Endothelial cell of umbilical vein (primary cell): ENCODE data around the gene ZNF507. TPM values are rescaled to one million over a fixed set of nuclear protein-coding genes. Genes with fewer than 3 reads are reported as not detected.

ENCODE experiments used
- BruUV-seq: library from RNA; stranded (reverse); fragments of 400-500 nt; replicated peaks from 2 replicates; lab custom pipeline; 2021; lab: Mats Ljungman, UMichigan
- CTCF ChIA-PET: fragments of 300-600, 350-600 bp; sonication (Branson Sonifier 250); formaldehyde crosslinking; loops from one replicate; lab custom pipeline; 2021; ENCODE audit warnings: antibody characterized with exemption, inconsistent platforms; lab: Charles Lee
- POLR2A ChIA-PET: fragments of 300-600, 350-600 bp; sonication (Branson Sonifier 250); formaldehyde crosslinking; loops from one replicate; lab custom pipeline; 2021; ENCODE audit warnings: antibody characterized with exemption, inconsistent platforms; lab: Charles Lee
- DNase-seq: peaks from one replicate; pipeline ENCODE4 v3.0.0-alpha.2; 2011; ENCODE audit warnings: low read depth, low spot score
- FAIRE-seq: peaks from 2 replicates; lab custom pipeline; 2011; peaks lifted over from hg19 to GRCh38; lab: Jason Lieb, UNC
- H2AFZ ChIP-seq: 2 replicates; pipeline ENCODE4 v1.6.0; 2012; ENCODE audit warnings: low read depth, low read length, control low read depth, inconsistent platforms
- H3K27ac ChIP-seq: 2 replicates; pipeline ENCODE4 v1.5.1; 2011; ENCODE audit warnings: low read depth, mild to moderate bottlenecking, control low read depth, low read length, moderate library complexity; ENCODE audit not compliant: insufficient read depth
- H3K27me3 ChIP-seq, 2 experiments: 2 replicates each; pipeline versions ENCODE4 v1.6.0 to v1.6.1; 2011; ENCODE audit warnings: low read length in 2 of 2, mixed read lengths in 1 of 2; ENCODE audit not compliant: control insufficient read depth in 2 of 2, insufficient read depth in 2 of 2
- H3K36me3 ChIP-seq, 2 experiments: 2 replicates in 1 of 2; 3 replicates in 1 of 2; pipeline ENCODE4 v1.5.1; 2011; ENCODE audit warnings: low read length in 2 of 2, mild to moderate bottlenecking in 1 of 2, moderate library complexity in 1 of 2; ENCODE audit not compliant: control insufficient read depth in 2 of 2, insufficient read depth in 2 of 2; ENCODE audit errors: extremely low read depth in 1 of 2
- H3K4me1 ChIP-seq: 3 replicates; pipeline ENCODE4 v1.5.1; 2011; ENCODE audit warnings: mild to moderate bottlenecking, low read length; ENCODE audit not compliant: control insufficient read depth, insufficient read depth; ENCODE audit errors: extremely low read depth
- H3K4me2 ChIP-seq: 2 replicates; pipeline ENCODE4 v1.6.1; 2011; ENCODE audit warnings: low read length, control low read depth, mixed read lengths; ENCODE audit not compliant: insufficient read depth
- H3K4me3 ChIP-seq, 3 experiments: fragments of 200-600 bp in 1 of 3; sonication (generic), shearing (Covaris generic) in 1 of 3; replicated peaks in 1 of 3; 2 replicates each; pipeline ENCODE4 v1.5.1; 2011 to 2016; ENCODE audit warnings: control low read depth in 3 of 3, low read length in 3 of 3, mild to moderate bottlenecking in 2 of 3, inconsistent platforms in 1 of 3, low read depth in 1 of 3, moderate library complexity in 1 of 3; ENCODE audit not compliant: insufficient read depth in 1 of 3
- H3K79me2 ChIP-seq: 2 replicates; pipeline ENCODE4 v1.6.0; 2012; ENCODE audit warnings: low read length, inconsistent platforms; ENCODE audit not compliant: control insufficient read depth, insufficient read depth
- H3K9ac ChIP-seq: replicated peaks from 2 replicates; pipeline ENCODE3; 2011; ENCODE audit warnings: low read length, control low read depth; ENCODE audit not compliant: insufficient read depth; ENCODE audit errors: extremely low read depth
- H3K9me1 ChIP-seq: replicated peaks from 3 replicates; pipeline ENCODE4 v1.6.0; 2011; ENCODE audit warnings: mild to moderate bottlenecking, low read length; ENCODE audit not compliant: control insufficient read depth, insufficient read depth; ENCODE audit errors: extremely low read depth
- H3K9me3 ChIP-seq: replicated peaks from 2 replicates; pipeline ENCODE4 v1.5.1; 2012; ENCODE audit warnings: low read length, inconsistent platforms; ENCODE audit not compliant: control insufficient read depth, insufficient read depth
- H4K20me1 ChIP-seq: replicated peaks from 2 replicates; pipeline ENCODE3; 2011; ENCODE audit warnings: mild to moderate bottlenecking, low read length; ENCODE audit not compliant: control insufficient read depth, insufficient read depth; ENCODE audit errors: extremely low read depth
- CTCF ChIP-seq, 2 donors: IDR thresholded peaks; 1 replicate in 1 of 2; 2 replicates in 1 of 2; pipeline ENCODE4 v1.5.1; 2011; ENCODE audit warnings: low read length in 2 of 2, mild to moderate bottlenecking in 2 of 2, moderate library complexity in 2 of 2, control low read depth in 1 of 2, inconsistent platforms in 1 of 2, low read depth in 1 of 2; ENCODE audit not compliant: insufficient read depth in 1 of 2; ENCODE audit errors: extremely low read depth in 1 of 2
- EZH2 ChIP-seq: IDR thresholded peaks from 2 replicates; pipeline ENCODE4 v1.6.1; 2012; ENCODE audit warnings: borderline replicate concordance, low read depth, mild to moderate bottlenecking, moderate library complexity, low read length, inconsistent platforms; ENCODE audit not compliant: severe bottlenecking
- FOS ChIP-seq: IDR thresholded peaks from 2 replicates; pipeline ENCODE4 v1.6.1; 2011; ENCODE audit warnings: mild to moderate bottlenecking, low read length, moderate library complexity, borderline replicate concordance; ENCODE audit not compliant: insufficient read depth
- GATA2 ChIP-seq: IDR thresholded peaks from 2 replicates; pipeline ENCODE4 v1.7.0; 2011; ENCODE audit warnings: low read depth, mild to moderate bottlenecking, moderate library complexity, mixed read lengths, low read length; ENCODE audit not compliant: insufficient read length, insufficient read depth
- JUN ChIP-seq: IDR thresholded peaks from 2 replicates; pipeline ENCODE4 v1.6.1; 2011; ENCODE audit warnings: borderline replicate concordance, low read depth; ENCODE audit not compliant: insufficient read length, insufficient read depth
- MAX ChIP-seq: IDR thresholded peaks from 2 replicates; pipeline ENCODE4 v1.6.1; 2011; ENCODE audit not compliant: insufficient read depth, insufficient read length
- MYC ChIP-seq: IDR thresholded peaks from one replicate; pipeline ENCODE4 v1.6.1; 2011; ENCODE audit warnings: mild to moderate bottlenecking, low read depth, low read length
- POLR2A ChIP-seq: IDR thresholded peaks from 2 replicates; pipeline ENCODE4 v1.6.1; 2012; ENCODE audit warnings: low read depth, mild to moderate bottlenecking, control low read depth, low read length
- POLR2AphosphoS5 ChIP-seq: IDR thresholded peaks from 2 replicates; pipeline ENCODE4 v1.6.1; 2012; ENCODE audit warnings: low read depth, mild to moderate bottlenecking, control low read depth, low read length, moderate library complexity; ENCODE audit not compliant: insufficient read depth
- dilution Hi-C: fragments of 300-500 bp; cut with MboI; formaldehyde crosslinking; loops from one replicate; pipeline ENCODE4 v1.15.0; 2019; ENCODE audit warnings: low sequenced_read_pairs; ENCODE audit not compliant: extremely low pct_ligation_motif_present
- intact Hi-C: fragments of 100-400 bp; cut with micrococcal nuclease; formaldehyde crosslinking; loops from one replicate; pipeline ENCODE4 v1.10.0; 2022
- polyA plus RNA-seq, 4 experiments: library from polyadenylated mRNA; depleted of rRNA in 3 of 4; stranded (reverse) in 3 of 4; unstranded in 1 of 4; fragments of >200 nt; gene quantifications; 2 replicates each; pipeline versions ENCODE4 v1.2.1 to v1.2.3, GENCODE V29; 2011 to 2012; ENCODE audit warnings: missing spikeins in 1 of 4
- total RNA-seq: library from RNA; stranded (reverse); gene quantifications from 2 replicates; pipeline ENCODE4 v1.2.3, GENCODE V29; 2021

The ZNF507 gene
- total and polyA plus RNA-seq, 2 donors (not counting 3 experiments of a cell fraction or from before 2014, with no cell fraction given): 6.8 to 23.0 TPM

- H3K36me3 ChIP-seq: no peaks in the 10 kb centered on the region
- no peak for FAIRE-seq
Observed at GRCh38 chr19:32317086-32317485, 28.3 kb upstream of the ZNF507 start.

More at GRCh38 chr19:32317086-32317485, 28.3 kb upstream of the ZNF507 start:
- no peaks in the 10 kb centered on the region for H4K20me1 ChIP-seq
- dilution Hi-C loops: no loop called here
- H3K4me2 ChIP-seq: no peak overlapping the region
- no TSS peak for BruUV-seq
- H2AFZ ChIP-seq: no peak overlapping the region
- DNase-seq: no peak
- no peak overlapping the region for H3K27ac ChIP-seq
- H3K79me2 ChIP-seq: no peaks in the 10 kb centered on the region
- intact Hi-C loops: no loop called here
- H3K4me1 ChIP-seq: no peaks in the 10 kb centered on the region
- no peak overlapping the region for H3K4me3 ChIP-seq
- CTCF ChIA-PET: no interaction called here
- no peak overlapping the region for H3K9ac ChIP-seq
- POLR2A ChIA-PET: no interaction called here
- no peaks in the 10 kb centered on the region for H3K9me1 ChIP-seq
- TF ChIP-seq MAX: no peak
- no peak for TF ChIP-seq POLR2A
- TF ChIP-seq EZH2: no peak
- TF ChIP-seq POLR2AphosphoS5: no peak
- no peak for TF ChIP-seq MYC
- no peak for TF ChIP-seq FOS
- TF ChIP-seq CTCF (IDR thresholded peaks at IDR 0.05; ENCODE audit: extremely low read depth in 1 of 2, insufficient read depth in 1 of 2, low read depth in 1 of 2, low read length in 2 of 2): no peak
- TF ChIP-seq GATA2: no peak
- no peak for TF ChIP-seq JUN
- no peaks in the 10 kb centered on the region for H3K9me3 ChIP-seq
- H3K27me3 ChIP-seq: no peaks in the 10 kb centered on the region
